Heart right ventricle (tissue), 16 donors: ENCODE results near the gene GGACT. TPM values are rescaled to one million over a fixed set of nuclear protein-coding genes. Genes with fewer than 3 reads are reported as not detected.

Experiments
- ATAC-seq, 8 donors: fragments of 200-7000 bp; cut with Tn5 transposase; one replicate each; pipeline ENCODE4 v1.9.1; 2020; ENCODE audit warnings: mild to moderate bottlenecking in 8 of 8, moderate library complexity in 8 of 8, moderate number of reproducible peaks in 1 of 8
- DNase-seq, 2 donors: peaks; one replicate each; pipeline ENCODE4 v3.0.0-alpha.2; 2020
- H3K27ac ChIP-seq, 10 donors: fragments of 200-600 bp; sonication (generic) in 2 of 10; one replicate each; pipeline versions ENCODE4 v1.5.0 to v1.8.0; 2020 to 2022; ENCODE audit warnings: mild to moderate bottlenecking in 3 of 10
- H3K27me3 ChIP-seq, 7 donors: fragments of 200-600 bp; one replicate each; pipeline ENCODE4 v1.8.0; 2021 to 2022; ENCODE audit warnings: mild to moderate bottlenecking in 2 of 7
- H3K36me3 ChIP-seq, 9 donors: fragments of 200-600 bp; sonication (generic) in 1 of 9; one replicate each; pipeline versions ENCODE4 v1.5.0 to v1.8.0; 2020 to 2022; ENCODE audit warnings: mild to moderate bottlenecking in 2 of 9
- H3K4me1 ChIP-seq, 9 donors: fragments of 200-600 bp; sonication (generic) in 1 of 9; one replicate each; pipeline versions ENCODE4 v1.5.0 to v1.8.0; 2020 to 2022; ENCODE audit warnings: mild to moderate bottlenecking in 4 of 9
- H3K4me3 ChIP-seq, 10 donors: fragments of 200-600 bp; sonication (generic) in 2 of 10; one replicate each; pipeline versions ENCODE4 v1.5.0 to v1.8.0; 2020 to 2022; ENCODE audit warnings: mild to moderate bottlenecking in 7 of 10, moderate library complexity in 2 of 10
- H3K9me3 ChIP-seq, 11 donors: fragments of 200-600 bp in 10 of 11; sonication (generic) in 2 of 11; one replicate each; pipeline versions ENCODE4 v1.5.0 to v1.8.0; 2013 to 2022; ENCODE audit warnings: mild to moderate bottlenecking in 2 of 11, control low read depth in 1 of 11, moderate library complexity in 1 of 11
- CTCF ChIP-seq, 9 donors: fragments of 200-600 bp; sonication (generic) in 2 of 9; IDR thresholded peaks; one replicate each; pipeline versions ENCODE4 v1.5.0 to v1.8.0; 2021 to 2022; ENCODE audit warnings: antibody characterized with exemption in 9 of 9, mild to moderate bottlenecking in 5 of 9, moderate library complexity in 1 of 9
- WGBS, 2 donors: extraction: QIAGEN DNeasy Blood & Tissue Kit; methylation state at CpG; one replicate each; pipeline ENCODE4 v1.1.7; 2013; ENCODE audit warnings: inconsistent platforms in 1 of 2; 5-methylcytosine and 5-hydroxymethylcytosine counted together
- intact Hi-C, 10 donors: fragments of 100-400 bp; cut with DNase I; formaldehyde crosslinking; loops; one replicate each; pipeline versions ENCODE4 v1.11.1 to v1.14.2; 2022
- polyA plus RNA-seq, 2 donors: library from polyadenylated mRNA; stranded (reverse); fragments of 200-250 nt; gene quantifications; one replicate each; pipeline ENCODE4 v1.2.3, GENCODE V29; 2013
- total RNA-seq, 10 donors: library from RNA; stranded (reverse); fragmentation: NEBNext Ultra II Directional in 3 of 10; extraction: Animal tissue kit (Norgen Biotek cat#: 25700) in 3 of 10; gene quantifications; one replicate each; pipeline versions ENCODE4 v1.2.1 to v1.2.4, GENCODE V29; 2021 to 2023
- donor health status: Arrhythmogenic right ventricular cardiomyopathy.
- donor health status: ischemic (EF 13 %, LVEDD 7.1; RV severe dilation, severe dysfunction).
- donor health status: healthy with polysubstance abuse.
- donor health status: DM: no; HTN: yes; CAD: no.
- donor health status: DM: no; HTN: no; CAD: no.
- donor health status: ischemic (EF 25% LVEDD 6.9; RV normal size, moderate dysfunction).
- donor health status: ischemic (EF 25% LVEDD 5.7; RV mildly dilated, moderate dysfunction).
- donor health status: healthy.
- donor health status: DM: yes; HTN: yes; CAD: no.
- donor health status: Ischemic cardiomyopathy.
- donor health status: ischemic (EF 35%, LVEDD 5.7; RV mildly dilated, moderate dysfunction).
- donor health status: nonischemic (EF 11% LVEDD 7.7; RV severe dilation, severe dysfunction).
- donor health status: DM: yes; HTN: yes; CAD: no.
- donor health status: PGD.
- donor health status: ischemic (EF 29% LVEDD 5.4; RV normal size, mild dysfunction).
- donor health status: nonischemic (EF 23%, LVEDD 6.1; RV moderate dilation, normal function).

GGACT gene
- total and polyA plus RNA-seq, 12 donors, result 0.51 to 3.5 (median 1.6) TPM

- Histone ChIP-seq H3K27me3 (peaks cover 0 to 8% (median 0%) of the 10 kb centered on the region in 7 donors), H3K9me3 (no peaks in the 10 kb centered on the region), H3K4me1 (peaks cover 0 to 6% (median 0%) of the 10 kb centered on the region in 9 donors), H3K27ac (no peak overlapping the region), H3K36me3 (peaks cover 0 to 11% (median 0%) of the 10 kb centered on the region in 9 donors), H3K4me3 (no peak overlapping the region)
- 98 to 99% methylated on average over 9 of the region's 9 CpGs for WGBS, 2 donors
- TF ChIP-seq CTCF (IDR thresholded peaks at IDR 0.05), result no peak
- DNase-seq (no peak), ATAC-seq (no peak)
- intact Hi-C loops, result loop anchor here in 8 of 10 donors (5.0 to 10.0 kb wide), 5 partner anchors 285 to 865 kb away; no protein-coding TSS in a partner anchor
Measured at GRCh38 chr13:100519626-100520025, 69.0 kb downstream of the GGACT start.

- TF ChIP-seq CTCF (IDR thresholded peaks at IDR 0.05), result no peak
- WGBS, 2 donors, result 97 to 98% methylated on average over 8 of the region's 8 CpGs
- Histone ChIP-seq H3K27me3 (peaks cover 0 to 8% (median 0%) of the 10 kb centered on the region in 7 donors), H3K4me3 (no peak overlapping the region), H3K36me3 (peaks cover 0 to 11% (median 0%) of the 10 kb centered on the region in 9 donors), H3K27ac (no peak overlapping the region), H3K4me1 (peaks cover 0 to 15% (median 0%) of the 10 kb centered on the region in 9 donors), H3K9me3 (no peaks in the 10 kb centered on the region)
- ATAC-seq, result no peak
- no peak for DNase-seq
- intact Hi-C loops, result loop anchor here in 8 of 10 donors (5.0 to 10.0 kb wide), 5 partner anchors 284 to 864 kb away; no protein-coding TSS in a partner anchor
Measured at GRCh38 chr13:100518394-100519062, 70.1 kb downstream of the GGACT start.

GRCh38 chr13:100517728-100518127 lies 70.9 kb downstream of the GGACT start:
- ATAC-seq, result no peak
- Histone ChIP-seq H3K27me3 (peaks cover 0 to 8% (median 0%) of the 10 kb centered on the region in 7 donors), H3K4me1 (peaks cover 0 to 16% (median 0%) of the 10 kb centered on the region in 9 donors), H3K27ac (no peak overlapping the region), H3K4me3 (no peak overlapping the region), H3K36me3 (peaks cover 0 to 11% (median 0%) of the 10 kb centered on the region in 9 donors), H3K9me3 (no peaks in the 10 kb centered on the region)
- 85 to 89% methylated on average over 13 of the region's 13 CpGs for WGBS, 2 donors
- no peak for DNase-seq
- intact Hi-C loops, result loop anchor here in 8 of 10 donors (5.0 to 10.0 kb wide), 5 partner anchors 283 to 863 kb away; no protein-coding TSS in a partner anchor
- TF ChIP-seq CTCF (IDR thresholded peaks at IDR 0.05), result no peak

GRCh38 chr13:100517135-100517534 lies 71.5 kb downstream of the GGACT start:
- ATAC-seq, result no peak
- H3K4me3 ChIP-seq, result no peak overlapping the region
- H3K36me3 ChIP-seq, result peaks cover 0 to 11% (median 0%) of the 10 kb centered on the region in 9 donors
- H3K9me3 ChIP-seq, result no peaks in the 10 kb centered on the region
- peaks cover 0 to 8% (median 0%) of the 10 kb centered on the region in 7 donors for H3K27me3 ChIP-seq
- no peak overlapping the region for H3K27ac ChIP-seq
- WGBS, 2 donors, result 90 to 96% methylated on average over 9 of the region's 9 CpGs
- H3K4me1 ChIP-seq, result peaks cover 0 to 16% (median 0%) of the 10 kb centered on the region in 9 donors
- intact Hi-C loops, result loop anchor here in 8 of 10 donors (5.0 to 10.0 kb wide), 5 partner anchors 282 to 862 kb away; no protein-coding TSS in a partner anchor
- TF ChIP-seq CTCF (IDR thresholded peaks at IDR 0.05), result no peak
- no peak for DNase-seq
